ENCODE data around the gene SH3PXD2B.

The SH3PXD2B gene

DNA sequence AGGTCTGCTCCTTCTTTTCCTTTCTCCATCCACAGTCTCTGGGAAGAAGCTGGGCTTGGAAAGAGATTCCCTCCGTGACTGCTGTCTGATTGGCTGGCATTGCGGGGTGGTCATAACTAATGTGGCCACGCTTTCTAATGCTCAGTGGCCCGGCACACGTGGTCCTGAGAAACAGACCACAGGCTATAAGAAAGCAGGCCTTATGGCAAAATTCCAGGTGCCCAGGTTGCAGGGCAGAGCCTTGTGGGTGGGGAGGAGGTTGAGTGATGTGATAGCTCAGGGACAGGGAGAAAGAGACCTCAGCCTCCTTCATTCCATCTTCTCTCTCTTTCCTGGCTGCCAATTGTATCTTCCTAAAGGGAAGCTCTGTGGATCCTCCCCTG is 5.4 kb upstream of the SH3PXD2B start:
- no peak for DNase-seq (ENCODE audit: low read depth in 1 of 2, low spot score in 1 of 2)
- peaks cover 14% of the 10 kb centered on the region for H3K27me3 ChIP-seq (ENCODE audit: insufficient read depth, poor library complexity, severe bottlenecking)
- H3K27ac ChIP-seq (replicated peaks) = no peak overlapping the region
- TF ChIP-seq, protein P1, sequence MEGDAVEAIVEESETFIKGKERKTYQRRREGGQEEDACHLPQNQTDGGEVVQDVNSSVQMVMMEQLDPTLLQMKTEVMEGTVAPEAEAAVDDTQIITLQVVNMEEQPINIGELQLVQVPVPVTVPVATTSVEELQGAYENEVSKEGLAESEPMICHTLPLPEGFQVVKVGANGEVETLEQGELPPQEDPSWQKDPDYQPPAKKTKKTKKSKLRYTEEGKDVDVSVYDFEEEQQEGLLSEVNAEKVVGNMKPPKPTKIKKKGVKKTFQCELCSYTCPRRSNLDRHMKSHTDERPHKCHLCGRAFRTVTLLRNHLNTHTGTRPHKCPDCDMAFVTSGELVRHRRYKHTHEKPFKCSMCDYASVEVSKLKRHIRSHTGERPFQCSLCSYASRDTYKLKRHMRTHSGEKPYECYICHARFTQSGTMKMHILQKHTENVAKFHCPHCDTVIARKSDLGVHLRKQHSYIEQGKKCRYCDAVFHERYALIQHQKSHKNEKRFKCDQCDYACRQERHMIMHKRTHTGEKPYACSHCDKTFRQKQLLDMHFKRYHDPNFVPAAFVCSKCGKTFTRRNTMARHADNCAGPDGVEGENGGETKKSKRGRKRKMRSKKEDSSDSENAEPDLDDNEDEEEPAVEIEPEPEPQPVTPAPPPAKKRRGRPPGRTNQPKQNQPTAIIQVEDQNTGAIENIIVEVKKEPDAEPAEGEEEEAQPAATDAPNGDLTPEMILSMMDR (IDR thresholded peaks at IDR 0.05; ENCODE audit: insufficient read depth, low read length) = no peak
- TF ChIP-seq SPI1 (IDR thresholded peaks at IDR 0.05; ENCODE audit: borderline replicate concordance, low read depth) (no peak), GABPA (IDR thresholded peaks at IDR 0.05; ENCODE audit: low read depth) (no peak)
- TF ChIP-seq, protein P2, sequence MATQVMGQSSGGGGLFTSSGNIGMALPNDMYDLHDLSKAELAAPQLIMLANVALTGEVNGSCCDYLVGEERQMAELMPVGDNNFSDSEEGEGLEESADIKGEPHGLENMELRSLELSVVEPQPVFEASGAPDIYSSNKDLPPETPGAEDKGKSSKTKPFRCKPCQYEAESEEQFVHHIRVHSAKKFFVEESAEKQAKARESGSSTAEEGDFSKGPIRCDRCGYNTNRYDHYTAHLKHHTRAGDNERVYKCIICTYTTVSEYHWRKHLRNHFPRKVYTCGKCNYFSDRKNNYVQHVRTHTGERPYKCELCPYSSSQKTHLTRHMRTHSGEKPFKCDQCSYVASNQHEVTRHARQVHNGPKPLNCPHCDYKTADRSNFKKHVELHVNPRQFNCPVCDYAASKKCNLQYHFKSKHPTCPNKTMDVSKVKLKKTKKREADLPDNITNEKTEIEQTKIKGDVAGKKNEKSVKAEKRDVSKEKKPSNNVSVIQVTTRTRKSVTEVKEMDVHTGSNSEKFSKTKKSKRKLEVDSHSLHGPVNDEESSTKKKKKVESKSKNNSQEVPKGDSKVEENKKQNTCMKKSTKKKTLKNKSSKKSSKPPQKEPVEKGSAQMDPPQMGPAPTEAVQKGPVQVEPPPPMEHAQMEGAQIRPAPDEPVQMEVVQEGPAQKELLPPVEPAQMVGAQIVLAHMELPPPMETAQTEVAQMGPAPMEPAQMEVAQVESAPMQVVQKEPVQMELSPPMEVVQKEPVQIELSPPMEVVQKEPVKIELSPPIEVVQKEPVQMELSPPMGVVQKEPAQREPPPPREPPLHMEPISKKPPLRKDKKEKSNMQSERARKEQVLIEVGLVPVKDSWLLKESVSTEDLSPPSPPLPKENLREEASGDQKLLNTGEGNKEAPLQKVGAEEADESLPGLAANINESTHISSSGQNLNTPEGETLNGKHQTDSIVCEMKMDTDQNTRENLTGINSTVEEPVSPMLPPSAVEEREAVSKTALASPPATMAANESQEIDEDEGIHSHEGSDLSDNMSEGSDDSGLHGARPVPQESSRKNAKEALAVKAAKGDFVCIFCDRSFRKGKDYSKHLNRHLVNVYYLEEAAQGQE (IDR thresholded peaks at IDR 0.05; ENCODE audit: insufficient replicate concordance, low read depth) = no peak
- H3K4me3 ChIP-seq (replicated peaks; ENCODE audit: insufficient read depth, low read length) = no peak overlapping the region

DNA sequence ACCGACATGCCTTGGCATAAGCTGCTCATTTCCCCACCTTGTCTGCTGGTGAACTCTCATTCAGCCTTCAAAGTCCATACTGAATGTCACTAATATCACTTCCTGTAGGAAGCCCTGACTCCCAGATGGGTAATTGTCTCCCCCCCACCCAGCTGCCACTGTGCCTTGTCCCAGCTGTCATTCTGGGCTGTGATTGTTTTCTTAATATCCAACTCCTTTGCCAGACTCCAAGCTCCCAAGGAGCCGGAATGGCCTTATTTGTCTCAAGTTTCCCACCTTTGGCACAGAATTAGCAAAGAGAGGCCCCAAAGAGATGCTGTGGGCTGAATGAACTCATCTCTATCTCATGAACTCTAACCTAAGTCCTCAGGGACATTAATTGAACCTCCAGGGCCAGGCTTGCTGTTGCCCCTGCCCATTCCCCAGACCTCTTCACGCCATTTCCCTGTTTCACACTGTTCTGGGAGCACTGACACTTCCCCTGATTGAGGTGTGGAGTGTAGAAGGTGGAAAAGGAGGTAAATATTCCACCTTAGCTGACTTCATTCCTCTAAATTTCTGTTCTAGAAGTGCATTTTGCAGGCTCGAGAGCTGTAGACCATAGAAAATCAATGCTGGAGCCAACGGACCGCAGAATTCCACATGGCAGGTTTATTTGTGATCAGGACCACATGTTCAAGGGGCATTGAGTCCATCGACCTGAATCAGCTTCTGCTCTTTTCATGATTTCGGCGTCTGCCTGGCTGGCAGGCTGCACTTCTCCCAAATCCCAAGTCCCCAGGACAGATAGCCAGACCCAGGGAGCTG is 4.9 kb upstream of the SH3PXD2B start:
- no peak for DNase-seq (ENCODE audit: low read depth in 1 of 2, low spot score in 1 of 2)
- TF ChIP-seq, protein P2 (IDR thresholded peaks at IDR 0.05; ENCODE audit: insufficient replicate concordance, low read depth) = no peak
- TF ChIP-seq GABPA (IDR thresholded peaks at IDR 0.05; ENCODE audit: low read depth) (no peak), POLR2AphosphoS5 (IDR thresholded peaks at IDR 0.05; ENCODE audit: low read depth) (no peak), SPI1 (IDR thresholded peaks at IDR 0.05; ENCODE audit: borderline replicate concordance, low read depth) (no peak)
- TF ChIP-seq, protein P1 (IDR thresholded peaks at IDR 0.05; ENCODE audit: insufficient read depth, low read length) = no peak
- Histone ChIP-seq H3K27me3 (ENCODE audit: insufficient read depth, poor library complexity, severe bottlenecking) (peaks cover 16% of the 10 kb centered on the region), H3K4me3 (replicated peaks; ENCODE audit: insufficient read depth, low read length) (no peak overlapping the region), H3K27ac (replicated peaks) (no peak overlapping the region)

DNA sequence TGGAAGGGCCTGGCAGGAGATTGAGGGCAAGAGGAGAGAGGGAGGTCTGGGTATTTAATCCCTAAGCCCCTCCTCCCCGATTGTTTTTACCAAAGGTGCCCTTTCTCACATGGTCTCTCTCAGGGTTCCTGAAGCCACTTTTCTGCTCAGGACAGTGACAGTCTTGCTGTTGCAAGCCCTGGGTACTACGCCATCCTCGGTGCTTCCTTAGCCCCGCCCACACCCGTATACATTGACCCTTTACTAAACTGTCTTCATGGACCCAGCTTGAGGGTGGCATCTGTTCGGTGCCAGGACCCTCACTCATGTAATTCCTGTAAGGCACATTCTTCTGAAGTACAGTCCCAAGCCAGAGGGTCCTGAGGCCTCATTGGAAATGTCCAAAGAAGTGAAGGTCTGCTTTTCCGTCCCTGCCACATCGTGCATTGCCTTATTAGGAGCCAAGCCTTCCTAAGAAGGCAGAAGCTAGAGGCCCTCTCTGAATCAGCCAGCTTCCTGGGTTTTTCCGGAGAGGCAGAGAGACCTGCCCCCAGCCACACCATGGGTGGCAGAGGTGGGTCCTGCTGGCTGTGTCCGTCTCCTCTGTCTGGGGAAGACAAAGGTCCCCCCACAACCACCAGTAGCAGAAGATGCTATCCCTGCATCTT is 1.9 kb upstream of the SH3PXD2B start:
- peaks cover 31% of the 10 kb centered on the region for H3K27me3 ChIP-seq (ENCODE audit: insufficient read depth, poor library complexity, severe bottlenecking)
- TF ChIP-seq, protein P2 (IDR thresholded peaks at IDR 0.05; ENCODE audit: insufficient replicate concordance, low read depth) = no peak
- DNase-seq (ENCODE audit: low read depth in 1 of 2, low spot score in 1 of 2) = no peak
- no peak overlapping the region for H3K27ac ChIP-seq (replicated peaks)
- no peak overlapping the region for H3K4me3 ChIP-seq (replicated peaks; ENCODE audit: insufficient read depth, low read length)
